SK-N-SH (cell line): Measurements from ENCODE around the gene TECPR1. TPM values are rescaled to one million over a fixed set of nuclear protein-coding genes. Genes with fewer than 3 reads are reported as not detected.

Experiments used
- CTCF ChIA-PET: fragments of 300-600, 350-600 bp; formaldehyde crosslinking; extraction: SDS; loops from one replicate; lab custom pipeline; 2021; lab: Yijun Ruan, JAX
- POLR2A ChIA-PET: fragments of 350-600 bp; sonication (Branson Sonifier 250); formaldehyde crosslinking; extraction: SDS; loops from one replicate; lab custom pipeline; 2020; ENCODE audit warnings: antibody characterized with exemption, inconsistent platforms; lab: Yijun Ruan, JAX
- DNase-seq: peaks from one replicate; pipeline ENCODE4 v3.0.0; 2012
- H2AFZ ChIP-seq: fragments of 200-600 bp; sonication (generic); 2 replicates; pipeline ENCODE4 v1.8.1; 2016; ENCODE audit warnings: antibody characterized with exemption, mild to moderate bottlenecking, low read depth
- H3F3A ChIP-seq: fragments of 200-600 bp; sonication (generic); replicated peaks from 2 replicates; pipeline ENCODE3; 2016; ENCODE audit warnings: antibody characterized with exemption, mild to moderate bottlenecking; ENCODE audit not compliant: insufficient read depth
- H3K27ac ChIP-seq, 2 experiments: fragments of 200-500 bp in 1 of 2; fragments of 200-600 bp in 1 of 2; sonication (Bioruptor generic) in 1 of 2; sonication (generic), shearing (Covaris generic) in 1 of 2; 2 replicates each; pipeline versions ENCODE4 v1.5.1 to v1.6.1; 2014 to 2016; ENCODE audit warnings: low read depth in 2 of 2, inconsistent platforms in 1 of 2, low read length in 1 of 2, mild to moderate bottlenecking in 1 of 2, mixed read lengths in 1 of 2
- H3K27me3 ChIP-seq: fragments of 200-600 bp; sonication (generic), shearing (Covaris generic); 2 replicates; pipeline ENCODE4 v1.6.1; 2016; ENCODE audit warnings: mixed run types; ENCODE audit not compliant: insufficient read depth
- H3K36me3 ChIP-seq, 2 experiments: fragments of 200-500 bp in 1 of 2; fragments of 200-600 bp in 1 of 2; sonication (Bioruptor generic) in 1 of 2; sonication (generic) in 1 of 2; replicated peaks in 1 of 2; 2 replicates each; pipeline versions ENCODE3 to v1.5.1; 2014 to 2016; ENCODE audit warnings: low read length in 1 of 2, mild to moderate bottlenecking in 1 of 2; ENCODE audit not compliant: insufficient read depth in 2 of 2, control insufficient read depth in 1 of 2
- H3K4me1 ChIP-seq, 2 experiments: fragments of 200-500 bp in 1 of 2; fragments of 200-600 bp in 1 of 2; sonication (Bioruptor generic) in 1 of 2; sonication (generic), shearing (Covaris generic) in 1 of 2; 2 replicates each; pipeline versions ENCODE4 v1.5.1 to v1.6.1; 2014 to 2016; ENCODE audit warnings: low read depth in 1 of 2, low read length in 1 of 2, mixed run types in 1 of 2; ENCODE audit not compliant: insufficient read depth in 2 of 2, control insufficient read depth in 1 of 2
- H3K4me2 ChIP-seq: fragments of 200-600 bp; sonication (generic), shearing (Covaris generic); 2 replicates; pipeline ENCODE4 v1.6.1; 2017; ENCODE audit warnings: mixed run types
- H3K4me3 ChIP-seq, 2 experiments: fragments of 200-500 bp in 1 of 2; fragments of 200-600 bp in 1 of 2; sonication (Bioruptor generic) in 1 of 2; sonication (generic), shearing (Covaris generic) in 1 of 2; 2 replicates each; pipeline versions ENCODE4 v1.5.1 to v1.8.1; 2014 to 2016; ENCODE audit warnings: low read depth in 2 of 2, inconsistent platforms in 1 of 2, low read length in 1 of 2, mild to moderate bottlenecking in 1 of 2, mixed read lengths in 1 of 2, moderate library complexity in 1 of 2
- H3K79me2 ChIP-seq: fragments of 200-600 bp; sonication (generic); 2 replicates; pipeline ENCODE4 v1.8.1; 2017; ENCODE audit warnings: mild to moderate bottlenecking; ENCODE audit not compliant: insufficient read depth
- H3K9ac ChIP-seq: fragments of 200-600 bp; sonication (generic); 2 replicates; pipeline ENCODE4 v1.6.1; 2017; ENCODE audit warnings: mixed run types
- H3K9me2 ChIP-seq: fragments of 200-600 bp; sonication (generic); 2 replicates; pipeline ENCODE4 v1.6.1; 2017; ENCODE audit warnings: mixed run types
- H3K9me3 ChIP-seq: fragments of 200-600 bp; sonication (generic); 2 replicates; pipeline ENCODE4 v1.6.1; 2017; ENCODE audit warnings: mixed run types, mild to moderate bottlenecking, moderate library complexity
- H4K20me1 ChIP-seq: fragments of 200-600 bp; sonication (generic); 2 replicates; pipeline ENCODE4 v1.6.1; 2017; ENCODE audit warnings: mild to moderate bottlenecking, mixed run types; ENCODE audit not compliant: insufficient read depth
- FOSL2 ChIP-seq: IDR thresholded peaks from 2 replicates; pipeline ENCODE4 v1.4.0; 2012; ENCODE audit warnings: low read depth, mild to moderate bottlenecking, moderate library complexity, borderline replicate concordance
- FOXJ3 ChIP-seq: sonication (generic); formaldehyde crosslinking; IDR thresholded peaks from 2 replicates; pipeline ENCODE4 v1.5.1; 2020; ENCODE audit warnings: mild to moderate bottlenecking, missing genetic modification reagents
- FOXM1 ChIP-seq: IDR thresholded peaks from 2 replicates; pipeline ENCODE4 v1.4.0; 2012; ENCODE audit warnings: low read depth, mild to moderate bottlenecking
- GABPA ChIP-seq: IDR thresholded peaks from 2 replicates; pipeline ENCODE4 v1.4.0; 2012; ENCODE audit warnings: low read depth, mild to moderate bottlenecking
- MEF2A ChIP-seq: IDR thresholded peaks from 2 replicates; pipeline ENCODE4 v1.4.0; 2012; ENCODE audit warnings: low read depth, borderline replicate concordance
- NFIC ChIP-seq: IDR thresholded peaks from 2 replicates; pipeline ENCODE4 v1.4.0; 2012; ENCODE audit warnings: borderline replicate concordance
- NRF1 ChIP-seq: IDR thresholded peaks from 2 replicates; pipeline ENCODE4 v1.6.1; 2012; ENCODE audit warnings: low read depth, mild to moderate bottlenecking, low read length
- POLR2AphosphoS5 ChIP-seq: IDR thresholded peaks from 2 replicates; pipeline ENCODE4 v1.6.1; 2012; ENCODE audit warnings: low read depth, low read length
- RCOR1 ChIP-seq: fragments of 150-350 bp; IDR thresholded peaks from 2 replicates; pipeline ENCODE4 v1.6.1; 2017; ENCODE audit warnings: antibody characterized with exemption, low read length
- RXRA ChIP-seq: IDR thresholded peaks from 2 replicates; pipeline ENCODE4 v1.4.0; 2012; ENCODE audit warnings: low read depth, mild to moderate bottlenecking, borderline replicate concordance
- SMC3 ChIP-seq: IDR thresholded peaks from 2 replicates; pipeline ENCODE4 v1.6.1; 2012; ENCODE audit warnings: low read depth, low read length, improper control_type of control experiment
- TCF12 ChIP-seq: IDR thresholded peaks from 2 replicates; pipeline ENCODE4 v1.4.0; 2012
- TEAD4 ChIP-seq: IDR thresholded peaks from 2 replicates; pipeline ENCODE4 v1.4.0; 2012; ENCODE audit warnings: mild to moderate bottlenecking, borderline replicate concordance; ENCODE audit not compliant: insufficient read depth
- YY1 ChIP-seq: IDR thresholded peaks from 2 replicates; pipeline ENCODE4 v1.4.0; 2012; ENCODE audit warnings: low read depth, mild to moderate bottlenecking
- WGBS: methylation state at CpG from one replicate; pipeline ENCODE4 v1.1.6; 2017; ENCODE audit warnings: low lambda C conversion rate; 5-methylcytosine and 5-hydroxymethylcytosine counted together
- polyA plus RNA-seq, 3 experiments: library from polyadenylated mRNA; depleted of rRNA; stranded (reverse); fragments of >200 nt; gene quantifications; 2 replicates each; pipeline ENCODE4 v1.2.3, GENCODE V29; 2012
- TF ChIP-seq, protein P1 (sequence below): IDR thresholded peaks from 2 replicates; pipeline ENCODE4 v1.4.0; 2012; ENCODE audit warnings: low read depth, borderline replicate concordance
- TF ChIP-seq, protein P2 (sequence below): fragments of 150-350 bp; IDR thresholded peaks from 2 replicates; pipeline ENCODE4 v1.6.1; 2016; ENCODE audit warnings: mild to moderate bottlenecking, low read depth, low read length

TECPR1 gene
- polyA plus RNA-seq, 1 of the 3 experiments (the other 2 are of a cell fraction) = 6.8 TPM

DNA sequence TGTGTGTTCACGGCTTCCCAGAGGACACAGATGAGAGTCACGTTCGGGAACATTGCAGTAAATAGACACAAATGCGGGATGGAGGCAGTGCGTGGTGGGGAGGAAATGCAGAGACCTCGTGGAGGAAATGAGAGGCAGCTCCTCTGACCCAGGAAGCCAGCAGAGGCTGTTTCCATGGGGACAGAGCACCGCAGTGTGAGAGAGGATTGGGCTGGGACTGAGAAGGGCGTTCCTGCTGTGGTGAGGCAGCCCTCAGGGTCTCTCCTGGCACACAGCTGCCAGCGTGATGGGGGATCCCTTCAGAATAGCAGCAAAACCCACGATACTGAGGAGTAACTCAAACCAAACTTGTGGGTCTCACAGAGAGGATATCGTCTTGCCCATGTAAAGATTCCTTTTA lies 62.5 kb downstream of the TECPR1 start:
- 92% methylated on average over 11 of the region's 11 CpGs for WGBS
- Histone ChIP-seq H3K9me3 (no peaks in the 10 kb centered on the region), H3F3A (peaks cover 28% of the 10 kb centered on the region), H3K4me3 (no peak overlapping the region), H3K36me3 (peaks cover 15 to 31% of the 10 kb centered on the region in 2 experiments), H2AFZ (no peak overlapping the region), H3K9me2 (no peaks in the 10 kb centered on the region), H3K27ac (no peak overlapping the region), H4K20me1 (no peaks in the 10 kb centered on the region), H3K79me2 (no peaks in the 10 kb centered on the region), H3K4me2 (no peak overlapping the region), H3K27me3 (no peaks in the 10 kb centered on the region), H3K9ac (no peak overlapping the region), H3K4me1 (peaks cover 0 to 4% of the 10 kb centered on the region in 2 experiments; a peak in 1 of 4 replicates)
- DNase-seq = no peak
- no peak for TF ChIP-seq YY1
- no peak for TF ChIP-seq RCOR1
- TF ChIP-seq GABPA = no peak
- no peak for TF ChIP-seq TCF12
- TF ChIP-seq SMC3 = no peak
- no peak for TF ChIP-seq FOSL2
- CTCF ChIA-PET = interaction anchor here (0.7 to 6.7 kb wide), 4 partner anchors 21 to 168 kb away, joined by 3 to 36 read pairs (median 8); no protein-coding TSS in a partner anchor
- POLR2A ChIA-PET = no interaction called here

DNA sequence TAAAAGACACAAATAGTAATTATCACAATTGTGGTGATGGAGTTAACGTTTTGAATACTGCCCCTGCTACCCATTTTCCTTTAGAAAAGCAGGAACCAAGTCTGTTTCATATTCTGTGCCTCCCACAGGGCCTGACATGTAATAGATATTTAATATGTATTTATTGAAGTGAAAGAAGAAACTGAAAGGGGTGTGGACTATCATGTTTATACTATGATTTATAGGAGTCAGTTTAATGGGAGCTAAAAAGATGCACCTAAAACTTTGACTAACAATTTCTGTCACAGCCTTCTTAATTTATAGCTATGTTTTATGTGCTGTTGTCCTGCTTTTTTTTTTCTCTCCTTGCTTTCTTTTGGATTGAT lies 64.9 kb downstream of the TECPR1 start:
- Histone ChIP-seq H3K27me3 (no peaks in the 10 kb centered on the region), H3K9me3 (no peaks in the 10 kb centered on the region), H3K4me3 (no peak overlapping the region; a peak in 1 of 4 replicates), H3K27ac (peak overlapping the region in 1 of 2 experiments; percentile 89; a peak in 2 of 4 replicates), H3K36me3 (peaks cover 10% of the 10 kb centered on the region in 2 experiments), H4K20me1 (no peaks in the 10 kb centered on the region), H3K4me2 (peak overlapping the region; percentile 50), H2AFZ (peak overlapping the region; percentile 47), H3K9me2 (no peaks in the 10 kb centered on the region), H3K9ac (peak overlapping the region; percentile 58; the same call in 1 of the 2 replicates), H3K79me2 (no peaks in the 10 kb centered on the region), H3F3A (peaks cover 30% of the 10 kb centered on the region), H3K4me1 (peaks cover 0 to 4% of the 10 kb centered on the region in 2 experiments; a peak in 1 of 4 replicates)
- ChIA-PET POLR2A (interaction anchor here (0.6 kb wide), 1 partner anchor 111 kb away, joined by 4 read pairs; no protein-coding TSS in a partner anchor), CTCF (interaction anchor here (1.1 to 6.7 kb wide), 4 partner anchors 18 to 166 kb away, joined by 3 to 36 read pairs (median 6); no protein-coding TSS in a partner anchor)
- WGBS = 80% methylated on average over 1 of the region's 1 CpG
- no peak for DNase-seq
- TF ChIP-seq, protein P1, sequence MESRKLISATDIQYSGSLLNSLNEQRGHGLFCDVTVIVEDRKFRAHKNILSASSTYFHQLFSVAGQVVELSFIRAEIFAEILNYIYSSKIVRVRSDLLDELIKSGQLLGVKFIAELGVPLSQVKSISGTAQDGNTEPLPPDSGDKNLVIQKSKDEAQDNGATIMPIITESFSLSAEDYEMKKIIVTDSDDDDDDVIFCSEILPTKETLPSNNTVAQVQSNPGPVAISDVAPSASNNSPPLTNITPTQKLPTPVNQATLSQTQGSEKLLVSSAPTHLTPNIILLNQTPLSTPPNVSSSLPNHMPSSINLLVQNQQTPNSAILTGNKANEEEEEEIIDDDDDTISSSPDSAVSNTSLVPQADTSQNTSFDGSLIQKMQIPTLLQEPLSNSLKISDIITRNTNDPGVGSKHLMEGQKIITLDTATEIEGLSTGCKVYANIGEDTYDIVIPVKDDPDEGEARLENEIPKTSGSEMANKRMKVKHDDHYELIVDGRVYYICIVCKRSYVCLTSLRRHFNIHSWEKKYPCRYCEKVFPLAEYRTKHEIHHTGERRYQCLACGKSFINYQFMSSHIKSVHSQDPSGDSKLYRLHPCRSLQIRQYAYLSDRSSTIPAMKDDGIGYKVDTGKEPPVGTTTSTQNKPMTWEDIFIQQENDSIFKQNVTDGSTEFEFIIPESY = no peak
- TF ChIP-seq TCF12 (no peak), POLR2AphosphoS5 (no peak), FOXJ3 (CRISPR knock-in tag) (no peak), RXRA (no peak), NRF1 (no peak), MEF2A (no peak), TEAD4 (no peak), FOXM1 (no peak), NFIC (no peak)
- TF ChIP-seq, protein P2, sequence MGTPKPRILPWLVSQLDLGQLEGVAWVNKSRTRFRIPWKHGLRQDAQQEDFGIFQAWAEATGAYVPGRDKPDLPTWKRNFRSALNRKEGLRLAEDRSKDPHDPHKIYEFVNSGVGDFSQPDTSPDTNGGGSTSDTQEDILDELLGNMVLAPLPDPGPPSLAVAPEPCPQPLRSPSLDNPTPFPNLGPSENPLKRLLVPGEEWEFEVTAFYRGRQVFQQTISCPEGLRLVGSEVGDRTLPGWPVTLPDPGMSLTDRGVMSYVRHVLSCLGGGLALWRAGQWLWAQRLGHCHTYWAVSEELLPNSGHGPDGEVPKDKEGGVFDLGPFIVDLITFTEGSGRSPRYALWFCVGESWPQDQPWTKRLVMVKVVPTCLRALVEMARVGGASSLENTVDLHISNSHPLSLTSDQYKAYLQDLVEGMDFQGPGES = no peak
